GM21526 (cell line): ENCODE data around the gene TDRD3.
A peak's percentile ranks its signal among the peaks of the same experiment; 100 is the strongest.
"Not testable (repeated sequence)": the region's sequence is repeated elsewhere in the genome, so short reads cannot be mapped to it uniquely, and the experiment has no call there.

ENCODE experiments used
- ATAC-seq: cut with Tn5 transposase; IDR thresholded peaks from one replicate; pipeline ENCODE4 v1.9.1; 2021; ENCODE audit warnings: moderate library complexity; ENCODE audit not compliant: unreplicated experiment, low FRiP score

The TDRD3 gene

GRCh38 chr13:60398379-60398891 lies 1.4 kb downstream of the TDRD3 start:
- no peak for ATAC-seq

- ATAC-seq = no peak
Observed at GRCh38 chr13:60398907-60399589, 2.0 kb downstream of the TDRD3 start.

GRCh38 chr13:60402022-60402421 lies 5.0 kb downstream of the TDRD3 start:
- ATAC-seq = no peak

GRCh38 chr13:60407095-60407494 lies 10.1 kb downstream of the TDRD3 start:
- no peak for ATAC-seq

GRCh38 chr13:60407852-60408251 lies 10.8 kb downstream of the TDRD3 start:
- ATAC-seq = not testable (repeated sequence)

GRCh38 chr13:60409574-60410292 lies 12.7 kb downstream of the TDRD3 start:
- ATAC-seq = not testable (repeated sequence)

- no peak for ATAC-seq
Observed at GRCh38 chr13:60410299-60410698, 13.3 kb downstream of the TDRD3 start.

- ATAC-seq = no peak
Observed at GRCh38 chr13:60411464-60411863, 14.4 kb downstream of the TDRD3 start.

GRCh38 chr13:60411983-60412382 lies 15.0 kb downstream of the TDRD3 start:
- ATAC-seq = no peak

GRCh38 chr13:60412909-60413616 lies 16.0 kb downstream of the TDRD3 start:
- no peak for ATAC-seq

GRCh38 chr13:60414177-60414576 lies 17.2 kb downstream of the TDRD3 start:
- ATAC-seq = no peak

- ATAC-seq = no peak
Observed at GRCh38 chr13:60417734-60418133, 20.7 kb downstream of the TDRD3 start.

GRCh38 chr13:60418954-60419353 lies 21.9 kb downstream of the TDRD3 start:
- no peak for ATAC-seq

- ATAC-seq = no peak
Observed at GRCh38 chr13:60425332-60425731, 28.3 kb downstream of the TDRD3 start.

- no peak for ATAC-seq
Observed at GRCh38 chr13:60426075-60426474, 29.1 kb downstream of the TDRD3 start.

- ATAC-seq = peak; percentile 43
Observed at GRCh38 chr13:60427285-60427684, 30.3 kb downstream of the TDRD3 start.

- peak; percentile 81 for ATAC-seq
Observed at GRCh38 chr13:60431108-60431700, 34.2 kb downstream of the TDRD3 start.

- ATAC-seq = no peak
Observed at GRCh38 chr13:60433505-60433904, 36.5 kb downstream of the TDRD3 start.

- no peak for ATAC-seq
Observed at GRCh38 chr13:60435762-60436374, 38.8 kb downstream of the TDRD3 start.

- ATAC-seq = no peak
Observed at GRCh38 chr13:60439201-60439600, 42.2 kb downstream of the TDRD3 start.
